Mesenchymal stem cell (in vitro differentiated cells and primary cell): ENCODE data around the gene ZNF117.
A peak's percentile ranks its signal among the peaks of the same experiment; 100 is the strongest.

ENCODE experiments used
- DNase-seq: peaks from one replicate; pipeline ENCODE4 v3.0.0-alpha.2; 2013
- H2AFZ ChIP-seq: one replicate; pipeline ENCODE4 v1.6.1; 2013; ENCODE audit warnings: low read depth, mild to moderate bottlenecking, control low read depth, inconsistent platforms, low read length, moderate library complexity
- H2AK5ac ChIP-seq: 2 replicates; pipeline ENCODE4 v1.6.1; 2013; ENCODE audit warnings: low read length, moderate library complexity, mild to moderate bottlenecking, inconsistent platforms; ENCODE audit not compliant: severe bottlenecking
- H2BK120ac ChIP-seq: one replicate; pipeline ENCODE4 v1.6.1; 2013; ENCODE audit warnings: low read depth, mild to moderate bottlenecking, inconsistent platforms, low read length, moderate library complexity
- H2BK12ac ChIP-seq, 2 experiments: one replicate each; pipeline ENCODE4 v1.6.1; 2013; ENCODE audit warnings: inconsistent platforms in 2 of 2, low read length in 2 of 2, mild to moderate bottlenecking in 2 of 2, moderate library complexity in 2 of 2, control low read depth in 1 of 2
- H2BK15ac ChIP-seq: one replicate; pipeline ENCODE4 v1.6.1; 2013; ENCODE audit warnings: mild to moderate bottlenecking, low read depth, inconsistent platforms; ENCODE audit not compliant: poor library complexity, severe bottlenecking
- H2BK5ac ChIP-seq: 2 replicates; pipeline ENCODE4 v1.6.1; 2013; ENCODE audit warnings: low read depth, mild to moderate bottlenecking, low read length, control low read depth, inconsistent platforms; ENCODE audit not compliant: poor library complexity, severe bottlenecking
- H3K14ac ChIP-seq, 2 experiments: one replicate each; pipeline ENCODE4 v1.6.1; 2013; ENCODE audit warnings: inconsistent platforms in 2 of 2, low read length in 2 of 2, control low read depth in 1 of 2, mild to moderate bottlenecking in 1 of 2, moderate library complexity in 1 of 2
- H3K18ac ChIP-seq, 2 experiments: one replicate each; pipeline ENCODE4 v1.6.1; 2013; ENCODE audit warnings: inconsistent platforms in 2 of 2, low read length in 2 of 2, control low read depth in 1 of 2, low read depth in 1 of 2, mild to moderate bottlenecking in 1 of 2
- H3K23ac ChIP-seq, 2 experiments: one replicate each; pipeline ENCODE4 v1.6.1; 2013; ENCODE audit warnings: inconsistent platforms in 2 of 2, low read length in 2 of 2, mild to moderate bottlenecking in 2 of 2, moderate library complexity in 2 of 2, control low read depth in 1 of 2
- H3K27ac ChIP-seq: 2 replicates; pipeline ENCODE4 v1.5.1; 2013; ENCODE audit warnings: mild to moderate bottlenecking, moderate library complexity, low read length, control low read depth, inconsistent platforms; ENCODE audit not compliant: poor library complexity, severe bottlenecking
- H3K27me3 ChIP-seq, 2 experiments: 2 replicates each; pipeline versions ENCODE4 v1.6.1 to v1.7.0; 2013; ENCODE audit warnings: low read length in 2 of 2, mild to moderate bottlenecking in 2 of 2, moderate library complexity in 2 of 2, control low read depth in 1 of 2, inconsistent platforms in 1 of 2; ENCODE audit not compliant: control insufficient read depth in 1 of 2, insufficient read depth in 1 of 2
- H3K36me3 ChIP-seq, 2 experiments: 2 replicates each; pipeline versions ENCODE4 v1.6.1 to v1.7.0; 2013; ENCODE audit warnings: low read length in 2 of 2, control low read depth in 1 of 2, inconsistent platforms in 1 of 2, low read depth in 1 of 2, mild to moderate bottlenecking in 1 of 2; ENCODE audit not compliant: insufficient read depth in 2 of 2, control insufficient read depth in 1 of 2
- H3K4ac ChIP-seq, 2 experiments: one replicate each; pipeline ENCODE4 v1.6.1; 2013; ENCODE audit warnings: inconsistent platforms in 2 of 2, low read length in 2 of 2, mild to moderate bottlenecking in 2 of 2, moderate library complexity in 2 of 2, control low read depth in 1 of 2, low read depth in 1 of 2
- H3K4me1 ChIP-seq: 2 replicates; pipeline ENCODE4 v1.6.1; 2013; ENCODE audit warnings: low read depth, low read length, control low read depth; ENCODE audit not compliant: control insufficient read depth, insufficient read depth
- H3K4me2 ChIP-seq: 2 replicates; pipeline ENCODE4 v1.6.1; 2013; ENCODE audit warnings: low read length, mild to moderate bottlenecking, inconsistent platforms; ENCODE audit not compliant: poor library complexity, severe bottlenecking
- H3K4me3 ChIP-seq, 2 experiments: 2 replicates each; pipeline versions ENCODE4 v1.5.1 to v1.7.0; 2013; ENCODE audit warnings: low read length in 2 of 2, mild to moderate bottlenecking in 2 of 2, control low read depth in 1 of 2, low read depth in 1 of 2; ENCODE audit not compliant: insufficient read depth in 1 of 2
- H3K79me1 ChIP-seq: replicated peaks from 2 replicates; pipeline ENCODE4 v1.6.1; 2013; ENCODE audit warnings: mild to moderate bottlenecking, control low read depth, low read length, inconsistent platforms; ENCODE audit not compliant: poor library complexity, severe bottlenecking
- H3K9ac ChIP-seq: 2 replicates; pipeline ENCODE4 v1.7.0; 2013; ENCODE audit warnings: mild to moderate bottlenecking, low read length, moderate library complexity
- H3K9me3 ChIP-seq: 2 replicates; pipeline ENCODE4 v1.7.0; 2013; ENCODE audit warnings: mild to moderate bottlenecking, low read length; ENCODE audit not compliant: control insufficient read depth
- H4K8ac ChIP-seq: one replicate; pipeline ENCODE4 v1.6.1; 2013; ENCODE audit warnings: inconsistent platforms, mild to moderate bottlenecking, low read length, moderate library complexity
- H4K91ac ChIP-seq: one replicate; pipeline ENCODE4 v1.6.1; 2013; ENCODE audit warnings: mild to moderate bottlenecking, low read length, inconsistent platforms
- WGBS: methylation state at CpG from one replicate; pipeline ENCODE4 v1.1.7; 2013; ENCODE audit warnings: mixed read lengths; 5-methylcytosine and 5-hydroxymethylcytosine counted together

The ZNF117 gene

GRCh38 chr7:64999165-65000004 is 8.5 kb upstream of the ZNF117 start:
- H4K8ac ChIP-seq, result no peak overlapping the region
- no peak overlapping the region for H2AK5ac ChIP-seq
- no peak overlapping the region for H3K23ac ChIP-seq
- no peak overlapping the region for H3K4ac ChIP-seq
- no peak overlapping the region for H3K14ac ChIP-seq
- no peak overlapping the region for H4K91ac ChIP-seq
- no peak overlapping the region for H3K27ac ChIP-seq
- no peaks in the 10 kb centered on the region for H3K27me3 ChIP-seq
- H2BK15ac ChIP-seq, result no peak overlapping the region
- H3K4me1 ChIP-seq, result no peaks in the 10 kb centered on the region
- no peak overlapping the region for H2AFZ ChIP-seq
- H3K79me1 ChIP-seq, result peaks cover 35% of the 10 kb centered on the region
- WGBS, result 95% methylated on average over 11 of the region's 11 CpGs
- no peak overlapping the region for H3K9ac ChIP-seq
- peaks cover 38% of the 10 kb centered on the region in 2 experiments for H3K36me3 ChIP-seq
- H2BK5ac ChIP-seq, result no peak overlapping the region
- no peak overlapping the region for H3K4me2 ChIP-seq
- H2BK12ac ChIP-seq, result no peak overlapping the region
- H3K18ac ChIP-seq, result no peak overlapping the region
- peak; percentile 16 for DNase-seq
- no peak overlapping the region for H2BK120ac ChIP-seq
- peaks cover 52% of the 10 kb centered on the region for H3K9me3 ChIP-seq
- H3K4me3 ChIP-seq, result no peak overlapping the region

DNA sequence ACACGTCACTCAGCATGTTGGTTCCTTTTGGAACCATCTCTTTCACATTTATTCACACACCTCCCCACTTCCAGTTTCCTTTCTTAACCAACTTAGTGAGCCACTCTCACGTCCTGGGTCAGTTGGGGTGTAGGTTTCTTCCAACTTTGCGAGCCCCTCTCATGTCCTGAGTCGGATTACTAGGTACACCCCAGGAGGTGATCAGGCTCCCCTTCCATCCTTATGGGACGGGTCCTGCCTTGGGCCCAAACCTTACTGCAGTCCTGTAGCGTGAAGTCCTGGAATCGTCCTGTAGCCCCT is 8.0 kb upstream of the ZNF117 start:
- no peak overlapping the region for H2AK5ac ChIP-seq

GRCh38 chr7:64997927-64998391 is 7.1 kb upstream of the ZNF117 start:
- Histone ChIP-seq H3K14ac (no peak overlapping the region), H3K27ac (no peak overlapping the region), H3K27me3 (no peaks in the 10 kb centered on the region), H2BK5ac (no peak overlapping the region), H2BK12ac (no peak overlapping the region), H3K9me3 (peaks cover 65% of the 10 kb centered on the region), H2BK15ac (no peak overlapping the region), H2AFZ (no peak overlapping the region), H3K4me3 (no peak overlapping the region), H4K91ac (no peak overlapping the region), H3K4me2 (no peak overlapping the region), H4K8ac (no peak overlapping the region), H3K4ac (no peak overlapping the region), H2AK5ac (no peak overlapping the region), H3K79me1 (peaks cover 31% of the 10 kb centered on the region), H3K18ac (no peak overlapping the region), H3K9ac (no peak overlapping the region), H3K36me3 (peaks cover 37 to 40% of the 10 kb centered on the region in 2 experiments), H2BK120ac (no peak overlapping the region), H3K23ac (no peak overlapping the region), H3K4me1 (no peaks in the 10 kb centered on the region)
- 81% methylated on average over 8 of the region's 8 CpGs for WGBS
- no peak for DNase-seq

More for the DNA sequence above, 8.0 kb upstream of the ZNF117 start:
- Histone ChIP-seq H3K36me3 (peaks cover 38% of the 10 kb centered on the region in 2 experiments), H3K18ac (no peak overlapping the region), H2BK120ac (no peak overlapping the region), H2BK5ac (no peak overlapping the region), H4K91ac (no peak overlapping the region), H3K4me2 (no peak overlapping the region), H3K23ac (no peak overlapping the region), H3K27me3 (no peaks in the 10 kb centered on the region), H2AFZ (no peak overlapping the region), H3K9me3 (peaks cover 57% of the 10 kb centered on the region), H3K14ac (no peak overlapping the region), H2BK12ac (no peak overlapping the region), H2BK15ac (no peak overlapping the region), H3K27ac (no peak overlapping the region), H4K8ac (no peak overlapping the region), H3K4me1 (no peaks in the 10 kb centered on the region), H3K79me1 (peaks cover 35% of the 10 kb centered on the region), H3K4me3 (no peak overlapping the region), H3K4ac (no peak overlapping the region), H3K9ac (no peak overlapping the region)
- DNase-seq, result no peak
- 97% methylated on average over 6 of the region's 7 CpGs for WGBS

- no peak overlapping the region for H3K23ac ChIP-seq
- peaks cover 41 to 43% of the 10 kb centered on the region in 2 experiments for H3K36me3 ChIP-seq
- no peak overlapping the region for H2AK5ac ChIP-seq
- no peak overlapping the region for H3K4me3 ChIP-seq
- H2BK12ac ChIP-seq, result no peak overlapping the region
- no peak overlapping the region for H3K4ac ChIP-seq
- no peak overlapping the region for H2BK15ac ChIP-seq
- no peak for DNase-seq
- H2BK120ac ChIP-seq, result no peak overlapping the region
- H3K9ac ChIP-seq, result no peak overlapping the region
- no peak overlapping the region for H4K91ac ChIP-seq
- peaks cover 72% of the 10 kb centered on the region for H3K9me3 ChIP-seq
- peaks cover 28% of the 10 kb centered on the region for H3K79me1 ChIP-seq
- no peak overlapping the region for H2BK5ac ChIP-seq
- no peak overlapping the region for H3K4me2 ChIP-seq
- H4K8ac ChIP-seq, result no peak overlapping the region
- no peaks in the 10 kb centered on the region for H3K4me1 ChIP-seq
- no peak overlapping the region for H3K18ac ChIP-seq
- H3K14ac ChIP-seq, result no peak overlapping the region
- no peak overlapping the region for H3K27ac ChIP-seq
- no peak overlapping the region for H2AFZ ChIP-seq
- no peaks in the 10 kb centered on the region for H3K27me3 ChIP-seq
- 98% methylated on average over 12 of the region's 12 CpGs for WGBS
Observed at GRCh38 chr7:64997164-64997908, 6.5 kb upstream of the ZNF117 start.
